KMS-11 (cell line): Measurements from ENCODE around the gene TRIM71.

Experiments
- H2AFZ ChIP-seq: fragments of 200-600 bp; sonication (generic); 2 replicates; pipeline ENCODE4 v1.6.1; 2016; ENCODE audit warnings: antibody characterized with exemption, mixed run types, low read depth
- H3K27ac ChIP-seq: fragments of 200-600 bp; sonication (generic); 2 replicates; pipeline ENCODE4 v1.6.1; 2016; ENCODE audit warnings: mild to moderate bottlenecking, mixed run types
- H3K27me3 ChIP-seq: fragments of 200-600 bp; sonication (generic); 2 replicates; pipeline ENCODE4 v1.6.1; 2017; ENCODE audit warnings: mild to moderate bottlenecking, low read depth, mixed run types, moderate library complexity; ENCODE audit not compliant: insufficient read depth
- H3K36me3 ChIP-seq: fragments of 200-600 bp; sonication (generic); 2 replicates; pipeline ENCODE4 v1.6.1; 2017; ENCODE audit warnings: mild to moderate bottlenecking, mixed run types; ENCODE audit not compliant: insufficient read depth
- H3K4me1 ChIP-seq: fragments of 200-600 bp; sonication (generic); 2 replicates; pipeline ENCODE4 v1.6.1; 2016; ENCODE audit warnings: mild to moderate bottlenecking, low read depth, mixed run types; ENCODE audit not compliant: poor library complexity, severe bottlenecking
- H3K4me2 ChIP-seq: fragments of 200-600 bp; sonication (generic); 2 replicates; pipeline ENCODE4 v1.7.0; 2016; ENCODE audit warnings: mild to moderate bottlenecking, mixed run types
- H3K4me3 ChIP-seq: fragments of 200-600 bp; sonication (generic); IDR thresholded peaks from 2 replicates; pipeline ENCODE4 v1.6.1; 2017; ENCODE audit warnings: low read depth, low read length, mixed read lengths; ENCODE audit not compliant: insufficient read depth
- H3K79me2 ChIP-seq: fragments of 200-600 bp; sonication (generic); 2 replicates; pipeline ENCODE4 v1.6.1; 2016; ENCODE audit warnings: low read depth, mixed run types; ENCODE audit not compliant: insufficient read depth
- H3K9ac ChIP-seq: fragments of 200-600 bp; sonication (generic); 2 replicates; pipeline ENCODE4 v1.6.1; 2016; ENCODE audit warnings: mild to moderate bottlenecking, mixed run types
- H4K20me1 ChIP-seq: fragments of 200-600 bp; sonication (generic); 2 replicates; pipeline ENCODE4 v1.6.1; 2016; ENCODE audit warnings: mild to moderate bottlenecking, mixed run types; ENCODE audit not compliant: insufficient read depth
- CTCF ChIP-seq: fragments of 200-600 bp; sonication (generic); conservative IDR thresholded peaks from 2 replicates; pipeline ENCODE4 v1.6.1; 2017; ENCODE audit warnings: low read depth, mild to moderate bottlenecking, antibody characterized with exemption, low read length, moderate library complexity, mixed read lengths

Gene TRIM71

GRCh38 chr3:32850636-32851035, 32.8 kb downstream of the TRIM71 start:
- H3K4me1 ChIP-seq, result peaks cover 16% of the 10 kb centered on the region
- H3K27me3 ChIP-seq, result no peaks in the 10 kb centered on the region
- no peak overlapping the region for H2AFZ ChIP-seq
- H3K9ac ChIP-seq, result no peak overlapping the region
- no peaks in the 10 kb centered on the region for H4K20me1 ChIP-seq
- TF ChIP-seq CTCF, result no peak
- H3K4me3 ChIP-seq, result no peak overlapping the region
- H3K36me3 ChIP-seq, result no peaks in the 10 kb centered on the region
- no peak overlapping the region for H3K4me2 ChIP-seq
- no peaks in the 10 kb centered on the region for H3K79me2 ChIP-seq
- no peak overlapping the region for H3K27ac ChIP-seq

GRCh38 chr3:32852146-32852545, 34.3 kb downstream of the TRIM71 start:
- H3K27ac ChIP-seq, result no peak overlapping the region
- H3K79me2 ChIP-seq, result no peaks in the 10 kb centered on the region
- no peak overlapping the region for H3K4me2 ChIP-seq
- no peak overlapping the region for H3K9ac ChIP-seq
- H3K4me3 ChIP-seq, result no peak overlapping the region
- H2AFZ ChIP-seq, result no peak overlapping the region
- H4K20me1 ChIP-seq, result no peaks in the 10 kb centered on the region
- no peaks in the 10 kb centered on the region for H3K36me3 ChIP-seq
- TF ChIP-seq CTCF, result no peak
- H3K4me1 ChIP-seq, result peaks cover 16% of the 10 kb centered on the region
- H3K27me3 ChIP-seq, result no peaks in the 10 kb centered on the region

- no peak for TF ChIP-seq CTCF
- H2AFZ ChIP-seq, result no peak overlapping the region
- H3K36me3 ChIP-seq, result no peaks in the 10 kb centered on the region
- H4K20me1 ChIP-seq, result no peaks in the 10 kb centered on the region
- H3K4me2 ChIP-seq, result no peak overlapping the region
- H3K27me3 ChIP-seq, result no peaks in the 10 kb centered on the region
- H3K9ac ChIP-seq, result no peak overlapping the region
- H3K4me1 ChIP-seq, result peaks cover 2% of the 10 kb centered on the region
- no peaks in the 10 kb centered on the region for H3K79me2 ChIP-seq
- H3K4me3 ChIP-seq, result no peak overlapping the region
- H3K27ac ChIP-seq, result no peak overlapping the region
These were observed 37.7 kb downstream of the TRIM71 start for GRCh38 chr3:32855350-32855953.

- no peak for TF ChIP-seq CTCF
- Histone ChIP-seq H3K27me3 (no peaks in the 10 kb centered on the region), H4K20me1 (no peaks in the 10 kb centered on the region), H3K27ac (no peak overlapping the region), H3K79me2 (no peaks in the 10 kb centered on the region), H3K4me1 (no peaks in the 10 kb centered on the region), H3K4me2 (no peak overlapping the region), H3K9ac (no peak overlapping the region), H3K36me3 (no peaks in the 10 kb centered on the region), H3K4me3 (no peak overlapping the region), H2AFZ (no peak overlapping the region)
These were observed 38.6 kb downstream of the TRIM71 start for GRCh38 chr3:32856355-32856889.
